HL-60/S4 treated with retinoic acid at 250 ng/mL for 4 days and 3 days (cell line): ENCODE data around the gene ZFC3H1.

Experiments used
- in situ Hi-C: fragments of 300-500 bp; cut with MboI; formaldehyde crosslinking; loops from 2 replicates; pipeline ENCODE4 v1.7.0; 2022; ENCODE audit warnings: low sequenced_read_pairs

ZFC3H1 gene

GRCh38 chr12:71638499-71638898, 25.1 kb downstream of the ZFC3H1 start:
- in situ Hi-C loops, result no loop called here

DNA sequence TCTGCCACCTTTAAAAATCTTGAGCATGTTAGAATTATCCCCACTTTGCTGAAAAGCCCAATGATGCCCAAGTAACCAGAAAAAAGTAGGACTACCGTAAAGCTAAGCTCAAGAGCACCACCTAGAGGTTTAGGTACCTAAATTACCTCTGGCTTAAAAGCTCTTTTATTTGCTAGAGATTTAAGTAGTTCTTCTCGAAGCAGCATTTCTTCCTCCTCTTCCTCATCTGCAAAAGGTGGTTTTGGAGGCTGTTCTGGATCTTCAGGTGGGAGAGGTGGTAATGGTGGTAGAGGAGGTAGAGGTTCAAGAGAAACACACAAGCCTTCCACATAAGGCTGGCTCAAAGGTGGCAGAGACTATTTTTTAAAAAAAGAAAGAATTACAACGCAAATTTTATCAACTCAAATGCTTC, 26.9 kb downstream of the ZFC3H1 start:
- in situ Hi-C loops, result no loop called here

GRCh38 chr12:71627438-71628002, 36.1 kb downstream of the ZFC3H1 start:
- in situ Hi-C loops, result no loop called here

DNA sequence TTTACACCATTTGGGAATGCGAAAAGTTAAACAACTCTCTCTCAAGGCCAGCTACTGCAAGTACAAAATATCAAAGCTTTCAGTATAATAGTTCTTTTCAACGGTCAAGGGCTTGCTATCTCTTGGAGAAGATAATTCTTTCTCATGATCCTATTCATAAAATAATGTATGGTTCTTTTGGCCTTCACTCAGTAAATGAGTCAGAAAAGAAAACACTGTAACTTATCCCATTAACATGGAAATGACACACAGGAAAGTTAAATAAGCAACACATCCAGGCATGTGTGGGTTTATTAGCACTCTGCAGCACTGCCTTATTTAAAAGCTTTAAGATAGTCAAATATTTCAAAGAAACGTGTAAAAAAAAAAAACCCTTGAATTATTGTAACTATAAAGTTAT, 36.9 kb downstream of the ZFC3H1 start:
- in situ Hi-C loops, result no loop called here

GRCh38 chr12:71626098-71626497, 37.5 kb downstream of the ZFC3H1 start:
- in situ Hi-C loops, result no loop called here

DNA sequence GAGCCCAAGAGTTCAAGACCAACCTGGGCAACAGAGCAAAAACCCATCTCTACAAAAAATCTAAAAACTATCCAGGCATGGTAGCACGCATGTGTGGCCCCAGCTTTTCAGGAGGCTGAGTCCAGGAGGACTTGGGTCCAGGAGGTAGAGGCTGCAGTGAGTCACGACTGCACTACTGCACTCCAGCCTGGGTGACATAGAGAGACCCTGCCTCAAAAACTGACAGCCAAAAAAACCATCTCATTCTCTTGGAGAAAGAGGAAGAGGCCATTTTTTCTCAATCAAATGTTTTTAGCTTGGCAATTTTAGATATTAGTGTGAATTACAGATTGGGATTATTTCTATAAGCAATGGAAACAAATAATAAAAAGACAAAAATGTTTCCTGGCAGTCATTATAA, 38.2 kb downstream of the ZFC3H1 start:
- in situ Hi-C loops, result no loop called here

DNA sequence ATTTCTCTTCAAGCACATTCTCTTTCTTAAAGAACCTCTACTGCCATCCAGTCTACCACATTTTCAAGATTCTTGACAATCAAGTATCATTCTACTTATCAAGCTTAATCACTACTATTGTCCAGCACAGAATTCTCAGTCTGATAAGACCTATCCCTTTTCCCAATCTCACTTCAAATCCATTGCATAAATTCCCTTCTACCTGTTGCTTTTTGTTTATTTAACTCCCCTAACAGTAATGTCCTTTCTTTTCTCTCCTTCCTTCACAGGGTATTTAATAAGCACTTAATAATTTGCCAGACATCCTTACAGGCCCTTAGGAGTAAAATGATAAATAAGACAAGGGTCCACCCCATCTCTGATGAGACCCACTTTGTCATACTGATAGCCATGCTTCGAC, 41.7 kb downstream of the ZFC3H1 start:
- in situ Hi-C loops, result no loop called here

- in situ Hi-C loops, result no loop called here
Measured at GRCh38 chr12:71610031-71610795, 53.4 kb downstream of the ZFC3H1 start.

- in situ Hi-C loops, result no loop called here
Measured at GRCh38 chr12:71607494-71608330, 55.9 kb downstream of the ZFC3H1 start.

- in situ Hi-C loops, result no loop called here
Measured at GRCh38 chr12:71605039-71605438, 58.6 kb downstream of the ZFC3H1 start.

DNA sequence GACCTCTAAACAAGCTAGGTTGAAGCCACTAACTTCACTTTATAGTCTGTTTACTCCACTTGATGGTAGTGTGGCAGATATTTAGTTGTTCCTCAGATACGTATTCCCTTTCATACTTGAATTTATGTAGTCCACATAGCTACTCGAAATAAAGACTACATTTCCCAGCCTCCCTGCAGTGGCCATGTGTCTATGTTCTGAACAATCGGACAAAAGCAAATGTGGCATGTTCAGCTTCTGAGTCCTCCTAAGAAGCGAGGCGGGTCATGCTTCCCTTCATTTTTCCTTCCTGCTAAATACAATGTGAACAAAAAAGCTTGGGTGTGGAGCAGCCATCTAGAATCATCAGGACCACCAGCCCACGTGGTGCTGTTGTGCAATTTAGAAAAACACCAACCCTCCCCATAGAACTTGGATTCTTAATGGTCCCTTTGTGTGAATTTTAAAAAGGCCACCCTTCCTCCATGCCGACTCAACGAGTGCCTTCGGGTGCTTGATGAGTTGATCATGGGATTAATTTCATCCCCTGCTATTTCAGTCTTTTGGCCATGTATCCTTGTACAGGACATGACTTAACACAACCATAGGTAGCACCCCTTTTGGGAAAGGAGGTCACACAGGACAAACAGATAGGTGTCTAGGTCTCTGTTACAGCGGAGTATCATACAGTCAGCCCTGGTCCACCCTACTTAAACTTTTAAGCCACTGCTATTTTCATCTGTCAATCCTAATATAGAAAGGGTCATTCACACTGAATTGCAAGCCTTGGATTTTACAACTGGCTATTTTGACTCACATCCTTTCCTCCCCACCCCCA, 60.7 kb downstream of the ZFC3H1 start:
- in situ Hi-C loops, result no loop called here

- in situ Hi-C loops, result no loop called here
Measured at GRCh38 chr12:71601546-71601945, 62.1 kb downstream of the ZFC3H1 start.

DNA sequence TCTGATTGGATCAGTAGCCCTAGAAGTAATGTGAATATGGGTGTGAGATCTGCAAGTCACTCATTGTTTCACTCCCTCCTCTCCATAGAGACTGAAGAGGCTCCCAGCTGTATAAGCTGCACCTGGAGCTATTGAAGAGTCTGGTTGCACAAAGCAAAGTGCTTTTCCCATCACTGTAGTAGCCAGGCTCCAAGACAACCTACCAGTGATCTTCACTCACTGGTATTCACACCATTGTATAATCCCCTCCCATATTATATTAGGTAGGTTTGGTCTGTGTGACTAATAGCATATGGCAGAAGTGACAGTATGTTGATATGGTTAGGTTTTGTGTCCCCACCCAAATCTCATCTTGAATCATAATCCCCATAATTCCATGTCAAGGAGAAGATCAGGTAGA, 64.4 kb downstream of the ZFC3H1 start:
- in situ Hi-C loops, result no loop called here

DNA sequence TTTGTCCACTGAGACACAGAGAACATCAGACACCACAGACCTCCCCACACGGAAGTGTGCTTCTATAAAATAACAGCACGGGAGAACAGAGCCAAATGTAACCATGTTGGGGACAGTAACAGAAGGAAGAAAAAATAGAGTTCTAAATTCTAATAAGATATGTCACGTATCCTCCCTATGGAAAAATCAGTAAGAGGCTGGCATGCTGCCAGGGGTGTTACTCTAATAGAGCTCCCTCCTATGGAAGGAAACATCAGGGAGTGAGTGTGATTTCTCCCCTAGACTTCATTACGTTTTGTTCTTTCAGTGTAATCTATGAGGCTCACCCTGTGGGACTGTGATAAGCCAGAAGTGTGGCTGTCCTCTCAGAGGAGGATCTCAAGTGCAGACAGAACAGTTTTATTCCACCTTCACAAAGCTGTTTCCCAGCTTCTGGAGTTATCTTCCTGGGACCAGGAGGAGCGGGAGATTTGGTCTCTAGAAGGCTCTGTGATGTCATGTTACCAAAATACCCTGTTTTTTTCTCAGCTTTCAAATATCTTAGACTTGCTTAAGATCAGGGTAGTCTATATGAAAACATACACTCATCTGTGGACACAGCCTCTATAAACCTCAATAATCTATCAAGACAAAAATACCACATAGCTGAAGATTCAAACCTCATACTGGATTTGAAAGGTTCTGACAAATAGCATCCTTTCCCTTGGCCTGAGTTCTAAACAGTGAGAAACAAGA, 69.3 kb downstream of the ZFC3H1 start:
- in situ Hi-C loops, result no loop called here

- in situ Hi-C loops, result no loop called here
Measured at GRCh38 chr12:71592841-71593240, 70.8 kb downstream of the ZFC3H1 start.

DNA sequence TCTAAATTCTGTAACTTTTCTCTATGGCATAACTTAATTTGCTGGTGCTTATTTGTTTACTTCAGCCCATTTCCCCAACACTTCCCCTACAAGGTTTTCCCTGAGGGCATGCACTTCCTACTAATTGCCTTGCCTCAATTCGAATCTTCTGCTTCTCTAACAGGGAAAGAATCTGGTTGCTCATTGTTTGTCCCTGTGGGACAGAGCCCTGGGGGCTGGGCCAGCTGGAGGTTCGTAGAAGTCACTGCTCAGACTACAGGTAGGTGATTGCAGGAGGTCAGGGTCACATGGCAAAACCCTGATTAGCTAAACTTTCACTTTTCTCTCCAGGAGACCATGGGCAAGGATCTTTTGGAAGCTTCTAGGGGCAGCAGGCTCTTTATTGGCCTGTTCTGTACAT, 72.0 kb downstream of the ZFC3H1 start:
- in situ Hi-C loops, result no loop called here

DNA sequence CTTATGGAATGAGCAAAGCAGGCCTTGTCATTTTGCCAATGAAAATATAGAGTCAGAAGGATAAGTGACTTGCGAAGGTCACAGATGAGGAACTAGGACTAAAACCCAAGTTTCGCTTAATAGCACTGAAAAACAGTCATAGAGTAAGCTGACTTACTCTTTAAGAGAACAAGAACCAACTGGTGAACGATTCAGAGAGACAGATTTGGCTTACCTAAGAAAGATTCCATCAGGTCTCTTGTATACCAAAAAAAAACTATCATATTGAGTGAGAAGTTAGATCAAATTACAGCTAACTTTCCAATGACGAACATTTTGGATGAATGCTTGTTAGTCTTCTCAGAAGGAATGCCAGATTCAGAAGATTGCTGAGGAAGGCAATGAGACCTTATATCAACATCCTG, 74.2 kb downstream of the ZFC3H1 start:
- in situ Hi-C loops, result no loop called here

GRCh38 chr12:71587012-71587411, 76.6 kb downstream of the ZFC3H1 start:
- in situ Hi-C loops, result no loop called here

- in situ Hi-C loops, result no loop called here
Measured at GRCh38 chr12:71585218-71585617, 78.4 kb downstream of the ZFC3H1 start.

DNA sequence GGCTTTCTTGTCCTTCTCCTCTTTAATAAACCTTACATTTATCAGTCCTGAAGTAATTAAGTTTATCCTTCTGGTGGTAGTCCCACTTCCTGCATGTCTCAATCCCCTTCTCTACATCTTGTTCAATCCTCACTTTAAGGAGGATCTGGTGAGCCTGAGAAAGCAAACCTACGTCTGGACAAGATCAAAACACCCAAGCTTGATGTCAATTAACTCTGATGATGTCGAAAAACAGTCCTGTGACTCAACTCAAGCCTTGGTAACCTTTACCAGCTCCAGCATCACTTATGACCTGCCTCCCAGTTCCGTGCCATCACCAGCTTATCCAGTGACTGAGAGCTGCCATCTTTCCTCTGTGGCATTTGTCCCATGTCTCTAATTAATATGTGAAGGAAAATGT, 79.3 kb downstream of the ZFC3H1 start:
- in situ Hi-C loops, result no loop called here
